RWPE2 (cell line): ENCODE results near the gene SLC27A5.

Source experiments
- ATAC-seq: fragments of 200-7000 bp; cut with Tn5 transposase; 3 replicates; pipeline ENCODE4 v1.9.1; 2021; ENCODE audit warnings: low read depth
- DNase-seq: peaks from one replicate; pipeline ENCODE4 v3.0.0-alpha.2; 2020; ENCODE audit warnings: low spot score
- H3K27ac ChIP-seq: fragments of 450-650 bp; 2 replicates; pipeline ENCODE4 v1.5.1; 2017; ENCODE audit warnings: mild to moderate bottlenecking; ENCODE audit not compliant: poor library complexity, severe bottlenecking
- H3K27me3 ChIP-seq: fragments of 250-450 bp; sonication (Bioruptor Pico); 2 replicates; pipeline ENCODE4 v1.5.1; 2021; ENCODE audit warnings: mild to moderate bottlenecking, moderate library complexity; ENCODE audit not compliant: insufficient read depth, poor library complexity, severe bottlenecking
- H3K36me3 ChIP-seq: fragments of 250-450 bp; sonication (Bioruptor Pico); 2 replicates; pipeline ENCODE4 v1.5.1; 2020; ENCODE audit warnings: low read depth, mild to moderate bottlenecking, moderate library complexity
- H3K4me1 ChIP-seq: fragments of 250-450 bp; sonication (Bioruptor Pico); 2 replicates; pipeline ENCODE4 v1.5.1; 2021; ENCODE audit warnings: mild to moderate bottlenecking, moderate library complexity; ENCODE audit not compliant: insufficient read depth, poor library complexity, severe bottlenecking
- H3K4me3 ChIP-seq: fragments of 250-450 bp; sonication (Bioruptor Pico); 2 replicates; pipeline ENCODE4 v1.5.1; 2021; ENCODE audit warnings: mild to moderate bottlenecking, moderate library complexity; ENCODE audit not compliant: severe bottlenecking
- H3K9me3 ChIP-seq: fragments of 250-450 bp; sonication (Bioruptor Pico); 2 replicates; pipeline ENCODE4 v1.5.1; 2021; ENCODE audit warnings: mild to moderate bottlenecking, moderate library complexity; ENCODE audit not compliant: severe bottlenecking
- CTCF ChIP-seq: fragments of 450-650 bp; IDR thresholded peaks from one replicate; pipeline ENCODE4 v1.5.1; 2017; ENCODE audit warnings: mild to moderate bottlenecking, moderate library complexity; ENCODE audit not compliant: poor library complexity, severe bottlenecking

SLC27A5 gene

DNA sequence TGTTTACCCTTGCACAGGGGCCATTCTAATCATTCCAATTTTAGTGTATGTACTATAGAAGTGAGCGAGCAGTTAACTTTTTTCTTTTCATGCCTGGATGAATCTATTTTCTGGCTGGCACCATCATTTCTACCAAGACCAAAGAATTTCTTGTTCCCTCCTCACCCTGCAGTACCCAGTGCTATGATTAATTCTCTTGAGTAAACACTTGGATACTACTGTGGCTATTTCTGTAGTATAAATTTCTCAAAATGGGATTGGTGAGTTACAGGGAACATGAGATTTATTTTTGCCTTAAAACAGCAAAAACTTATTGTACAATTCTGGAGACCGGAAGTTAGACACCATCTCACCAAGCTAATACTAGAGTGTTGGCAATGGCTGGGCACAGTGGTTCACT is 28.0 kb downstream of the SLC27A5 start:
- Histone ChIP-seq H3K27me3 (no peaks in the 10 kb centered on the region), H3K9me3 (no peaks in the 10 kb centered on the region), H3K4me1 (no peaks in the 10 kb centered on the region), H3K27ac (no peak overlapping the region), H3K4me3 (no peak overlapping the region), H3K36me3 (no peaks in the 10 kb centered on the region)
- TF ChIP-seq CTCF, result no peak
- DNase-seq, result no peak
- no peak for ATAC-seq

GRCh38 chr19:58482372-58482771 is 29.4 kb downstream of the SLC27A5 start:
- H3K4me3 ChIP-seq, result no peak overlapping the region
- H3K9me3 ChIP-seq, result no peaks in the 10 kb centered on the region
- H3K27me3 ChIP-seq, result no peaks in the 10 kb centered on the region
- no peaks in the 10 kb centered on the region for H3K4me1 ChIP-seq
- H3K36me3 ChIP-seq, result no peaks in the 10 kb centered on the region
- ATAC-seq (no peak), DNase-seq (no peak)
- TF ChIP-seq CTCF, result no peak
- H3K27ac ChIP-seq, result no peak overlapping the region

DNA sequence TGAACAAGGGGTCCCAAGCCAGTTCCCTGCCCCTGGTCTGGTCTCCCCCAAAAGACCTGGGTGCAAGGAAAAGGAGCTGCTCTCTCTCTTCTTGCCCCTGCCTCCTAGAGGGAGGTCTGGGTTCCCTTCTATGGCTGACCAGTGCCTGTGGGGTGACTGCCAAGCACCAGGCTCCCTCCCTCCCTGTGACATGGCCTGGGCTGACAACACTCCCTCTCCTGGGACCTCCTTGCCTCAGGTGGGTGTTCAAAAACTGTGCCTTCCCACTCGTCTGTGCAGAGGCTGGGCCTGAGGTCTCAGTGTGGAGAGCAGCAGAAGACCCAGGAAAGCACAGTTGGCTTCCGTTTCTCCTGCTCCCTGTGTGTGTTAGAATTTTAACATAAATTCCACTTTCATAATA is 31.0 kb downstream of the SLC27A5 start:
- TF ChIP-seq CTCF, result no peak
- no peak overlapping the region for H3K4me3 ChIP-seq
- ATAC-seq (no peak), DNase-seq (no peak)
- no peaks in the 10 kb centered on the region for H3K36me3 ChIP-seq
- no peak overlapping the region for H3K27ac ChIP-seq
- H3K9me3 ChIP-seq, result no peaks in the 10 kb centered on the region
- no peaks in the 10 kb centered on the region for H3K27me3 ChIP-seq
- H3K4me1 ChIP-seq, result no peaks in the 10 kb centered on the region

- Histone ChIP-seq H3K27me3 (no peaks in the 10 kb centered on the region), H3K27ac (no peak overlapping the region), H3K4me3 (no peak overlapping the region), H3K9me3 (no peaks in the 10 kb centered on the region), H3K4me1 (no peaks in the 10 kb centered on the region), H3K36me3 (no peaks in the 10 kb centered on the region)
- TF ChIP-seq CTCF, result no peak
- no peak for DNase-seq
- no peak for ATAC-seq
Observed at GRCh38 chr19:58480481-58480830, 31.3 kb downstream of the SLC27A5 start.

DNA sequence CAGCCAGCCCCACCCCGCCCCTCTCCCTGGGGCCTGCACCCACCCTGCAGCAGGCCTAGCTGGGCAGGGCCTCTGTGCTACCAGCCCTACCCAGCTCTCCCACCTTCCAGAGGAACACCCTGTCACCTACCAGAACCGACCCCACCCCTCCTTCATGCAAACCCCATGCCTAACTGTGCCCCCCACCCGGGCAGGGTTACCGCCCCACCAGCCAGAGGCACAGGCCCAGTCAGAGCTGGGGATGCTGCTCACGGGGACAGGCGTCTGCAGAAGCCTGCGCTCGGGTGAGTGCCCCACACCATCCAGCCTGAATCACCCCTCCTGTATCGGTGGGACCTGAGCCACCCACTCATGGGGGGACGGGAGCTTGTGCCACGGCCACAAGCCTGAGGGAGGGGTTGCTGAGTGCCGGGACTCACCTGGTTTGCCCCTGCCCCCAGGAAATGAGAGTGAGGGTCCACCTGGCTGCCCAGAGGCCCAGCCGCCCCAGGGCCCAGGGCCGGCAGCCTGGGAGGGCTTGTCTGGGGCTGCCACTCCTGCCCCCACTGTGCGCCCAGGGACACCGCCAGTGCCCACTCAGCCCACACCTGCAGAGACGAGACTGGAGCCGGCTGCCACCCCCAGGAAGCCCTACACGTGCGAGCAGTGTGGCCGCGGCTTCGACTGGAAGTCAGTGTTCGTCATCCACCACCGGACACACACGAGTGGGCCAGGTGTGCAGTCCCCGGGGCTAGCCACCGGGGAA is 31.9 kb downstream of the SLC27A5 start:
- no peak overlapping the region for H3K4me3 ChIP-seq
- no peaks in the 10 kb centered on the region for H3K36me3 ChIP-seq
- H3K27ac ChIP-seq, result no peak overlapping the region
- no peaks in the 10 kb centered on the region for H3K27me3 ChIP-seq
- no peak for TF ChIP-seq CTCF
- peaks cover 2% of the 10 kb centered on the region for H3K4me1 ChIP-seq
- DNase-seq (no peak), ATAC-seq (no peak)
- H3K9me3 ChIP-seq, result no peaks in the 10 kb centered on the region
